ENCODE data around the gene GAB4. TPM values are rescaled to one million over a fixed set of nuclear protein-coding genes. Genes with fewer than 3 reads are reported as not detected.

The GAB4 gene
- polyA plus RNA-seq, 1 donor: not detected

DNA sequence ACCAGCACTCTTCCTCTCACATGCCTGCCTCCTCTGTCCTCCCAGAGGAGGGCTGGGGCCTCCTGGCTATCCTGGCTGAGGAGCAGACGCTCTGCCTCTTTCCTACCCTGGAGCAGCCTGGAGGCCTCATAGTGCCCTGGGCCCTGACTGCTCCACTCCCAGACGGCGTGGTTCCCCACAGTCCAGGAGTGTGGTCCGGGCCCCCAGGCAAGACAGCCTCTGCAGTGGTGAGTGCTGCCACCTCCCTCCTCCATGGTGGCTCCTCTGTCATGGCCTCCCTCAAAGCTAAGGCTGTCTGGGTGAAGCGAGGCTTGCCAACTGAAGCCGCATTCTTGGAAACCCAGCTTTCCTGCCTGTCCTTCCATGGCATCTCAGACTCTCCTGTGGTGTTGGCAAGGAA lies 19.8 kb downstream of the GAB4 start:
- DNase-seq: no peak

GRCh38 chr22:16987822-16988221 lies 20.2 kb downstream of the GAB4 start:
- no peak for DNase-seq

- no peak for DNase-seq
Measured at GRCh38 chr22:16975155-16975885, 32.7 kb downstream of the GAB4 start.

- DNase-seq: no peak
Measured at GRCh38 chr22:16974298-16975084, 33.5 kb downstream of the GAB4 start.

GRCh38 chr22:16973591-16974297 lies 34.3 kb downstream of the GAB4 start:
- DNase-seq: no peak

DNA sequence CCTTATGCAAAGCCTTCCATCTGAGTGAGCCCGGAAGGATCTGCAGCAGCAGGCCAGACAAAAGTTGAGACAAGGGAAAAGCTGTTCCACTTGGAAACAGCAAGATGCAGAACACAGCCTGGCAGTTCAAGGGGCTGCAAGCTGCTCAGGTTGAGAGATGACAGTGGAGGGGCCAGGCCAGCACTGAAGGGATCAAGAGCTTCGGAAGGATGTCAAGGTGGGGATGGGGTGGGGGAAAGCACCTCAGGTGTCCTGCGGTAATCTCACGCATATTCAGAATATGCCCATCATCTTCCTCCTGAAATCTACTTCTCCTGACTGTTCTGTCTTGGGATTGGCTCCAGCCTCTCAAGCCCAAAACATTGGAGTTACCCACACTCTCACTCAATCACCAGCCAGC lies 35.7 kb downstream of the GAB4 start:
- no peak for DNase-seq

DNA sequence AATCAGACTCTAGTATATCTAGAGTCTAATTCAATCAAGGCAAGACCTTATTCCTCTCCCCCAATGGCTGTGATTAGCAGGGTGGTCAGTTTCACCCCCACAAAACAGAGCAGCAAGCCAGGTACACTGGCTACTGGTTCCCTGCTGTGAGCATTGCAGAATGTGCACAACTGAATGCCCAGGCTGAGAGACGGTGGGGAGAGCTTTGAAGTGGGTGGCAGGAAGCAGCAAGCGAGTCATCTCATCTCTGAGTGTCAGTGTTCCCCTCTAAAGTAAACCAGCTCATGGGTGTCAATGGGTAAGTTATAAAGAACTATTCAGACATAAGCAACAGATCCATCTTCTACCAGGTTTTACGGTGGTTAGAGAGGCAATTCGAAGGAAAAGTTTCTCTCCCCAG lies 37.6 kb downstream of the GAB4 start:
- no peak for DNase-seq

DNA sequence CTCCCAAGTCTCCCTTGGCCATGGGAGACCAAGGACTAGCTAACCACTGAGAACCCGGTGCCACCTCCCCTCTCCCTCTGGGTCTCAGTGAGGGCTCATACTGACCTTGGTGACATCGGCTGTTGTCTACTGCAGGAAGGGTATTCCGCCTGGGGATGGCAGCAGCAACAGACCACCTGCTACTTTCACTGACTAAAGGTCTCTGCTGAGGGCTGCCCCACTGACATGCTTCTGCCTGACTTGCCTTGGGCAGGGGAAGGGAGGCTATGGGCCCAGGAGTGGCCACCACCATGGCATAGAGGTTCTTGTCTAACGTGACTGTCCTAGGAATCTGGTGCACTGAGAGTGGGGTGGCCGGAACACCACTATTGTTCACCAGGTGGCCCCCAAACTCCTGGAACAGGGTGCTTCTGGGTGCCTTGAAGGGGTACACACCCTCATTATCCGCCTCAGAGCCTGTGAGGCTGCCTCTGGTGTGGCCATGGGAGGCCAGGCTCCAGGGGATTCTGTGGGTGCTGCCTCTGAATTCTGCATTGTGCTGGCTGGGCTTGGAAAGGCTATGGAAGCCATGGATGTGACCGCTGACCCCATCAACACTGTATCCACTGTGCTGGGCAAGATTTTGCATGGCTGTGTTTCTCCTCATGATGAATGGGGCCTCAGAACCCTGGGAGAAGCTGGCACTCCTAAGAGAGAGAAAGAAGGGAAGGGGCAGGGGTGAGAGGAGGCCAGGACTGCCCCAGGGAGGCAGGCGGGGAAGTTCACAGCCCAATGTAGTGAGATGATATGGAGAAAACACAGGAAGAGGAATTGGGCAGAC lies 38.3 kb downstream of the GAB4 start:
- no peak for DNase-seq

- no peak for DNase-seq
Measured at GRCh38 chr22:16968218-16968595, 39.8 kb downstream of the GAB4 start.

- no peak for DNase-seq
Measured at GRCh38 chr22:16967453-16968217, 40.4 kb downstream of the GAB4 start.

DNA sequence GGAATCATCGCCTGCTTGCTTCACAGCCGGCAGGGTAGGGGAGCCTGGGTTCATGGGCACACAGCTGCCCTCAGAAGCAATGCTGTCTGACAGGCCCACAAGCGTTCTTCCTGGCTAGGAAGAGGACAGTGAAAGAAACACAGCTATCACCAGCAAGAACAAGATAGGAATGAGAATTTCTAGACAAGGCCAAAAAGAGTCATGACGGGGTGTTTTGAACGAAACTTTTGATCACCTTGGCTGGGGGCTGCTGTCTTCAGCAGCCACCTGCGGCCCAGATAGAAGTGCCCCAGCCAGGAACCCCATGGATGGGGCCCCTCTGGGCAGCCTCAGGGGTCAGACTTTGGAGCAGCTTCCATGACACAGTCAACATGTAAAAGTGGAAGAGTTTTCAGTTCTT lies 41.8 kb downstream of the GAB4 start:
- no peak for DNase-seq

- no peak for DNase-seq
Measured at GRCh38 chr22:16965560-16965959, 42.5 kb downstream of the GAB4 start.

DNA sequence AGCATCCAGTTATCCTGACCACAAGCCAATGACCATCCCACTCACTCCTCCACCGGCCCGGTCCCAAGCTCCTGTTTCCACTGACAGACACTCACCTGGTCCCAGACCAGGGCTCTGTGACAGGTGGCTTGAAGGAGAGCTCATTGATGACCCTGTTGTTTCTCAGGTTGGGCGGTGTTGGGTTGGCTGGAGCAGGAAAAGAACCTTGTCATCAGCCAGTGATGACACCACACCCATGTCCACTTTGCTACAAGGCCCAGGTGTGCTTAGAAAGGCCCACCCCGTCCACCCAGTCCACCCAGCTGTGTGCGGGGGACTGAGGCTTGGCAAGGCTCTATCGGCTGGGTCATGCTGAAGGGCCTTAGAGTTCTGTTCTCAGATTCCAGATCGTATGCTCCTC lies 42.9 kb downstream of the GAB4 start:
- no peak for DNase-seq

DNA sequence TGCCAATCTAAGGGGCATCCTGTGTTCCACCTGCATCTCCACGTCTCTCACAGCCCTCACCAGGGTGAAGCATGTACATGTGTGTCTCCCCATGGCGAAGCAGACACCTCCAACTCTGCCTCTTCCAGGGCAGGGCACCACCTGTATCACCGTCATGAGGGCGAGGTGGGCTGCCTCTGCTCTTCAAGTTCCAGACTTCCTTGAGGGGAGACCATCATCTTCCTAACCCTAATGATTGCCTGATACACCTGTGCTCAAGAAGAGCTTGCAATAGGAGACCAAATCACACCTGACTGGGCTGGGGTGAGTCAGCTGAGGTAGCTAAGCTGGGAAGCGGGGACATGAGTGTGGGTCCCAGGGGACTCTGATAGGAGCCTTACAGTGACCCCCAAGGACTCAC lies 43.7 kb downstream of the GAB4 start:
- no peak for DNase-seq

DNA sequence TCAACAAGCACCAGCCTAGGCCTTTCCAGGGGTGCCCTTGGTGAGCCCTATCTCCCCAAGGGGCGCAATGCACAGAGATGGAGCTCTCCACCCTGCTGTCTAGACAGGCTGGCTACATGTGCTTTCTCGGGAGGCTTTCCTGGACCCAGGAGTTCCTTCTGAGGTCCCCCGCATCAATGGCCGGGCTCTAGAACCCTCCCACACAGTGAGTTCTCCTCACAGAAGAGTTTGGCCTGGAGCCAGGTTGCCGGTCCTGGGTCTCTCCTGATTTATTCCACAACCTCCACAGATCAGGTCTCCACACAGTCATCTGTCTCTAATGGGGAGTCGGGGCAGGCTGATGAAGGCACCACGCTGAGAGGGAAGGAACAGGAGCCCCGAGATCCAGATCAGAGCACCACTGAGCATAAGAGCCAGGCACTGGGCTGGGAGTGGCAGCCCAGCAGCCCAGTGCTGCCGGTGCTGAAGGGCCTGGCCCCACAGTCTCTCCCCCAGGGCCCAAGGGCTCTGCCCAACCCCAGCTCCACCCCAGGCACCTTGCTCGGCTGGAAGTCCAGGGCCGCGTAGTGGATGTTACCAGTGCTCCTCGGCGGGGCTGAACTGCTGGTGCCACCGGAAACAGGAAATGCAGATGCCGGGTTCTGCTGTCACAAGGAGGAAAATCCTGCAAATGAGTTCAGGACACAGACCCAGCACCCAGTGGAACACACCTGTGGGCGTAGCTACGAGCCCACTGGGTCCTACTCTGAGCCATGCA lies 44.7 kb downstream of the GAB4 start:
- DNase-seq: no peak

DNA sequence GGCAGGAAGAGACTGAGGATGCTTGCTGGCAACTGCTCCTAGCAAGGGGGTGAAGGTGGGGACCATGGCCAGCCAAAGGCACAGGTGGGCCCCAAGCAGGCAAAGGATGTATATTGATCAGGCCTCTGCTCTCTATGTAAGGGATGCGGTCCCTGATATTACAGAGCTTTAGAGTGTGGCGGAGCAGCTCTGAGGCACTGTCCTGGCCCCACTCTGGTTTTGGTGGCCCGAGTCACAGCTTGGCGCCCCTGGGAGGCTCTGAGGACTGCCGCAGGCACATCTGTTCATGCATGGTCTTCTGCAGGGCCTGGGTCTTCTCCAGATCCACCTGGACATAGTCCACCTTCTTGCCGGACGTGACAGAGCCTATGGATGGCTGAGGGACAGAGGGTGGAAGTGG lies 45.5 kb downstream of the GAB4 start:
- no peak for DNase-seq

- no peak for DNase-seq
Measured at GRCh38 chr22:16961477-16962186, 46.4 kb downstream of the GAB4 start.

DNA sequence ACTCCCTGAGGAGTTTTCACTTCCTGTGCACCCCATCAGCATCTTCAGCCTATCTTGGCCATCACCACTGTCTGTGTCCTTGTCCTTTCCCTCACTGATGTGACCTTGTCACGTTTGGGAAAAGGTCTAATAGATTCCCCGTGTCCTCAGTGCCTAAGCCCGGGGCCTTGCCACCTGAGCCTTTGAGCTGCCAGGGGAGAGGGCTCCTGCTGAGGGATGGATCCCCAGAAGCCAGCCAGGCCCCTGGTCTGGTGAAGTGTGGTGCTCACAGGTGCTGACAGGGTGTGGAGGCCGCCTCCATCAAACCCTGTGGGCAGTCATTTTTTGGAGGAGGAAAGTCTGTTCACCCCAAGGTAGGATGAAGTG lies 47.2 kb downstream of the GAB4 start:
- no peak for DNase-seq

DNA sequence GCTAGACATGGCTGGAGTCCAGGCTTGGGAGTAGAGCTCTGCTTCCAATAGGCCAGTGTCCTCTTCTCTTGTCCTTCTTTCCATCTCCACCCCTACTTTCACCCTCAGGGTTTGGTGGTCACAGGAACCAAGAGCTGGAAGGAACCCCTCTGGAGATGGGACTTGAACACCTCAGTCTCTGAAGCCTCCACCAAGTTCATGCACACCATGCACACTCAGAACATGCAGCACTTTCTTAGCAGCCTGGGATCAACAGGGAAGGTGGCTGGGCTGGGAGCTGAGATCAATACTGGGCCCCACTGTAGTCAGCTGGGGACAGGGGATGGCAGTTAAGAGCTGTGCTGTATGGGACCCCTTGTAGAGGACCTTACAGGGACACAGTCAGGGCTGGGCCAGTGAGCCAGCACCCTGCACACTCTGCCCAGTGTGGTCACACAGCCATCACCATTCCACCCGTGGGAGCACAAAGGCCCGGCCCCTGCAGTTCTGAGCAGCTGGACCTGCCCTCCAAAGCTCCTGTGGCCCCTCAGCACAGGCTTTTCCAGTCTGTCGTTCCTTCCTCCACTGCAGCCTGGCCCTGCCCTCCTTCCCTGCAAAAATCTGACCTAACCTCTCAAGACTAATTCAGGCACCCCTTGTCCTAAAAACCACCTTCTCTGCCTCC lies 47.7 kb downstream of the GAB4 start:
- no peak for DNase-seq

Data from left kidney (tissue), 2 donors.